Gastrocnemius medialis (tissue), 4 donors: Measurements from ENCODE around the gene DISP1. TPM values are rescaled to one million over a fixed set of nuclear protein-coding genes. Genes with fewer than 3 reads are reported as not detected.

Experiments used
- ATAC-seq, 2 donors: fragments of 150-250 bp; one replicate each; pipeline ENCODE4 v1.9.1; 2016
- DNase-seq, 2 donors: peaks; one replicate each; pipeline ENCODE4 v3.0.0-alpha.2; 2019
- H3K27ac ChIP-seq, 4 donors: fragments of 200-600 bp; sonication (generic); 1 replicate in 1 of 4; 2 replicates in 3 of 4; pipeline ENCODE4 v1.5.1; 2016 to 2018; ENCODE audit warnings: mild to moderate bottlenecking in 2 of 4, moderate library complexity in 1 of 4
- H3K27me3 ChIP-seq, 3 donors: fragments of 200-600 bp; sonication (generic) in 2 of 3; 1 replicate in 1 of 3; 2 replicates in 2 of 3; pipeline versions ENCODE4 v1.5.1 to v1.6.0; 2016 to 2019; ENCODE audit warnings: mild to moderate bottlenecking in 1 of 3, moderate library complexity in 1 of 3
- H3K36me3 ChIP-seq, 2 donors: fragments of 200-600 bp; sonication (generic) in 1 of 2; one replicate each; pipeline ENCODE4 v1.5.1; 2017 to 2018
- H3K4me1 ChIP-seq, 2 donors: fragments of 200-600 bp; sonication (generic) in 1 of 2; one replicate each; pipeline ENCODE4 v1.5.1; 2016 to 2017; ENCODE audit warnings: mild to moderate bottlenecking in 2 of 2
- H3K4me3 ChIP-seq, 4 donors: fragments of 200-600 bp; sonication (generic) in 3 of 4; 1 replicate in 1 of 4; 2 replicates in 3 of 4; pipeline ENCODE4 v1.5.1; 2016 to 2019; ENCODE audit warnings: mild to moderate bottlenecking in 2 of 4
- H3K9me3 ChIP-seq, 3 donors: fragments of 200-600 bp; sonication (generic) in 2 of 3; 1 replicate in 1 of 3; 2 replicates in 2 of 3; pipeline ENCODE4 v1.5.1; 2016 to 2019
- CTCF ChIP-seq, 5 experiments: fragments of 450-650 bp in 3 of 5; fragments of 200-600 bp in 2 of 5; sonication (generic) in 2 of 5; IDR thresholded peaks in 4 of 5; conservative IDR thresholded peaks in 1 of 5; 1 replicate in 4 of 5; 2 replicates in 1 of 5; pipeline ENCODE4 v1.5.1; 2016 to 2019; ENCODE audit warnings: antibody characterized with exemption in 5 of 5, mild to moderate bottlenecking in 3 of 5, moderate library complexity in 3 of 5
- POLR2A ChIP-seq, 2 donors: fragments of 450-650 bp; IDR thresholded peaks; one replicate each; pipeline ENCODE4 v1.6.1; 2017; ENCODE audit warnings: antibody characterized with exemption in 2 of 2, mild to moderate bottlenecking in 2 of 2, moderate library complexity in 2 of 2
- in situ Hi-C, 4 donors: fragments of 200-750 bp; cut with MboI; loops; one replicate each; pipeline versions ENCODE4 v1.15.0 to v1.8.0; 2017; ENCODE audit warnings: low sequenced_read_pairs in 4 of 4
- intact Hi-C: fragments of 100-400 bp; cut with DNase I; formaldehyde crosslinking; loops from one replicate; pipeline ENCODE4 v1.15.1; 2023; ENCODE audit warnings: low total_unique reads
- total RNA-seq, 4 donors: library from RNA; depleted of rRNA; stranded (reverse); fragments of >200 nt; gene quantifications; one replicate each; pipeline versions ENCODE4 v1.1.0 to v1.2.3, GENCODE V29; 2016

Gene DISP1
- total RNA-seq, 4 donors from 2014 or later: 2.4 to 3.7 (median 2.9) TPM

DNA sequence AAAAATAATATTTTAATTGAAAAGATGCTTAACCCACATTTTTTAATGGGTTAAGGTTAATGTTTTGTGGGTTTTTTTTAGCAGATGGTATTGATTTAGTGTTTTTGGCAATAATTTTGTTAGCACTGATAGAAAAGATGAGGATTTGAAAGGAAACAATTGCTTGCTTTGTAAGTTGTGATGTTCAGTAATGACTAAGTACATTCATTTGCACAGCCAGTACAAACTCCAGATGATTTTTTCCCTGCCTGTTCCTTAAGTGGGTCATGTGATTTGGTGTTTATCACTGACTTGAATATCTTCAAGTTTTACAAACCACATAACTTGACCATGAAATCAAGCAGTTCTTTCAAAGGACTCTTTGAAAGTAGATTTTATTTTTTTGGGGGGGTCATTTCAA, 15.0 kb downstream of the DISP1 start:
- H3K4me3 ChIP-seq: no peak overlapping the region
- DNase-seq (no peak), ATAC-seq (no peak)
- in situ Hi-C loops (no loop called here), intact Hi-C loops (no loop called here)
- H3K4me1 ChIP-seq: peaks cover 0 to 4% of the 10 kb centered on the region in 2 donors
- H3K27ac ChIP-seq: no peak overlapping the region
- no peaks in the 10 kb centered on the region for H3K36me3 ChIP-seq
- H3K9me3 ChIP-seq: no peaks in the 10 kb centered on the region
- TF ChIP-seq POLR2A (IDR thresholded peaks at IDR 0.05): no peak
- no peak for TF ChIP-seq CTCF (IDR thresholded peaks at IDR 0.05 in 4 of 5, conservative IDR thresholded peaks at IDR 0.05 in 1 of 5)
- no peaks in the 10 kb centered on the region for H3K27me3 ChIP-seq

- in situ Hi-C loops: no loop called here
Measured at GRCh38 chr1:222833356-222833876, 18.6 kb downstream of the DISP1 start.

DNA sequence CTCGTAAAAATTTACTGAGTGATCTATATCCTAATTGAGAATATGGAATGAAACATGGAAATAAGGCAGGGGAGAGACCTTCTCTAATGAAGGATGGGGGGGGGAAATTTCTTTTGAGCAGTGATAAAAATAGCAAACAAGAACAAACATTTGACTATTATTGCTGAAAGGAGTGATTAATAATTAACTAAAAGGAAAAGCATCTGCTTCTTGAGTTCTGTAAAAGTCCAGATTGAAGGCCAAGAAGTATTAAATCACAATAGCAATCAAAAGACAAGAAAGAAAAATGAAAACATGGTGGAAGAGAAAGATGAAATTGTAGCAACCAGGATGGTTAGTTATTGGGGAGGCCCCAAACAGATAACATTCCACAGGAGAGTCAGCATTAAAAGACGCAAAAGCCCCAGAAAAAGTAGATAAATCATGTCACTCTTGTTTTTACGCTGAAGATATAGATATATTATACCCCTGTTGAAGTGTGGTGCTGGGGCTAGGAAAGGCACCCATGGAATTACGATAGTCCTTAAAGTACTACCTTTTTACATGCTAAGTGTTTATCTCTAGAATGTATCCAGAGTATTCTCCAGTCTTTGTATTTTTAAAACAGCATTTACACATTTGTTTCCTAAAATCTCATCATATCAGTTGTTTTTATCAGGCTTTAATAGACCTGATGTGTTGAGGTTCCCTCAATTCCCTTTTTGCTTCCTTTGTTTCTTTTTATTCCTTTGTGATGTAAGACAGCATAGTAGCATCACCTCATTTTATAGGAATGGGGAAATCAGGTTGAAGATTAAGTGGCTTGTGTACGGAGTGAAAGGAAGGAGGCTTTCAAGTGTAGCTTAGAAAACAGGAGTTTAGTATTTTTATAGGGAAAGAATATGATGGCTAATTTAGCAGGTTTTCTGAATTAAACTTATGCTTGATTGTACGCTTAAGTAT, 28.9 kb downstream of the DISP1 start:
- no peaks in the 10 kb centered on the region for H3K4me1 ChIP-seq
- in situ Hi-C loops (no loop called here), intact Hi-C loops (no loop called here)
- DNase-seq: no peak
- H3K27ac ChIP-seq: no peak overlapping the region
- H3K9me3 ChIP-seq: no peaks in the 10 kb centered on the region
- ATAC-seq: no peak
- H3K36me3 ChIP-seq: no peaks in the 10 kb centered on the region
- TF ChIP-seq POLR2A (IDR thresholded peaks at IDR 0.05): no peak
- no peak for TF ChIP-seq CTCF (IDR thresholded peaks at IDR 0.05 in 4 of 5, conservative IDR thresholded peaks at IDR 0.05 in 1 of 5)
- H3K27me3 ChIP-seq: no peaks in the 10 kb centered on the region
- no peak overlapping the region for H3K4me3 ChIP-seq

More at GRCh38 chr1:222833356-222833876, 18.6 kb downstream of the DISP1 start:
- TF ChIP-seq POLR2A (IDR thresholded peaks at IDR 0.05) (no peak), CTCF (IDR thresholded peaks at IDR 0.05 in 4 of 5, conservative IDR thresholded peaks at IDR 0.05 in 1 of 5) (no peak)
- no peak overlapping the region for H3K4me3 ChIP-seq
- H3K27me3 ChIP-seq: no peaks in the 10 kb centered on the region
- peaks cover 0 to 4% of the 10 kb centered on the region in 2 donors for H3K4me1 ChIP-seq
- no peaks in the 10 kb centered on the region for H3K9me3 ChIP-seq
- DNase-seq: no peak
- ATAC-seq: no peak
- intact Hi-C loops: no loop called here
- no peaks in the 10 kb centered on the region for H3K36me3 ChIP-seq
- no peak overlapping the region for H3K27ac ChIP-seq

GRCh38 chr1:222844411-222844779, 29.6 kb downstream of the DISP1 start:
- intact Hi-C loops (no loop called here), in situ Hi-C loops (no loop called here)
- ATAC-seq (no peak), DNase-seq (no peak)
- no peaks in the 10 kb centered on the region for H3K9me3 ChIP-seq
- TF ChIP-seq CTCF (IDR thresholded peaks at IDR 0.05 in 4 of 5, conservative IDR thresholded peaks at IDR 0.05 in 1 of 5) (no peak), POLR2A (IDR thresholded peaks at IDR 0.05) (no peak)
- H3K4me3 ChIP-seq: no peak overlapping the region
- H3K36me3 ChIP-seq: no peaks in the 10 kb centered on the region
- no peaks in the 10 kb centered on the region for H3K4me1 ChIP-seq
- no peaks in the 10 kb centered on the region for H3K27me3 ChIP-seq
- no peak overlapping the region for H3K27ac ChIP-seq
